OCI-LY3 (cell line): Measurements from ENCODE around the gene MYH9.

Source experiments
- EZH2phosphoT487 ChIP-seq: fragments of 200-600 bp; shearing (Covaris generic); IDR thresholded peaks from 2 replicates; pipeline ENCODE4 v1.6.1; 2018; ENCODE audit warnings: antibody characterized with exemption, mixed run types, low read depth
- TF ChIP-seq, protein P1 (sequence below): fragments of 200-600, 300-600 bp; sonication (generic); IDR thresholded peaks from 2 replicates; pipeline ENCODE4 v1.5.1; 2014; ENCODE audit warnings: antibody characterized with exemption, low read length, low read depth

DNA sequence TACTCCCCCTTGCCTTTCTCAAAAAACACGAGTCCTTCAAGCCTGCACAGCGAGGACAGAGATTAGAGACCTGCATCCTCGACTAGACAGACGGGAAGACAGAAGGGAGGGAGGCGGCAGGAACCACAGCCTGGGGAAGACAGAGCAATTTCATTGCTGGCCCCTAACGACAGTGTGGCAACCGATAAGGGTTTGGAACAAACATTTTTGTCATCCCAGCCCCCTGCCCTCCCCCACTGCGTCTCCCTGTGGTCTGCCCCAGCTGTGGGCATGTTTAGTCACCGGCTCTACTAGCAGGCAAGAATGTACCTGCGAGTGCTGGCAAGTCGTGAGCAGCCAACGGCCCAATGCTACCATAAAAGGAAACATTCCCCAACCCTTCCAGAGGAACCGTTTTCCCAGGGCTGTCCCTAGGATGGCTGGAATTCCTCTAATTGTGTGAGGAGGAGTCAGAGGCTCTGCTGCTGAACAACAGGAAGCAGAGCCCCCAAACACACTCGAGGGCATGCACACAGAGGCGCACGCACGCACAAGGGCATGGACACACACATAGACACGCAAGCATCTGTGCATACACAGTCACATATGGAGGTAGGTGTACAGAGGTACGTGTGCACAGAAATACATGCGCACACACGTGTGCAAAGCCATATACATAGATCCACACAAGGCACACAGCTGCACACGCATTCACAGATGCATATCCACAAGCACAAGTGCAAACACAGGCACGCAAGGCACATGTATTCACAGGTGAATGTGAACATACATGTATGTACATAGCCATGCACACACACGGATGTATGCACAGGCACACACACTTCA lies 58.3 kb downstream of the MYH9 start:
- TF ChIP-seq, protein P1, sequence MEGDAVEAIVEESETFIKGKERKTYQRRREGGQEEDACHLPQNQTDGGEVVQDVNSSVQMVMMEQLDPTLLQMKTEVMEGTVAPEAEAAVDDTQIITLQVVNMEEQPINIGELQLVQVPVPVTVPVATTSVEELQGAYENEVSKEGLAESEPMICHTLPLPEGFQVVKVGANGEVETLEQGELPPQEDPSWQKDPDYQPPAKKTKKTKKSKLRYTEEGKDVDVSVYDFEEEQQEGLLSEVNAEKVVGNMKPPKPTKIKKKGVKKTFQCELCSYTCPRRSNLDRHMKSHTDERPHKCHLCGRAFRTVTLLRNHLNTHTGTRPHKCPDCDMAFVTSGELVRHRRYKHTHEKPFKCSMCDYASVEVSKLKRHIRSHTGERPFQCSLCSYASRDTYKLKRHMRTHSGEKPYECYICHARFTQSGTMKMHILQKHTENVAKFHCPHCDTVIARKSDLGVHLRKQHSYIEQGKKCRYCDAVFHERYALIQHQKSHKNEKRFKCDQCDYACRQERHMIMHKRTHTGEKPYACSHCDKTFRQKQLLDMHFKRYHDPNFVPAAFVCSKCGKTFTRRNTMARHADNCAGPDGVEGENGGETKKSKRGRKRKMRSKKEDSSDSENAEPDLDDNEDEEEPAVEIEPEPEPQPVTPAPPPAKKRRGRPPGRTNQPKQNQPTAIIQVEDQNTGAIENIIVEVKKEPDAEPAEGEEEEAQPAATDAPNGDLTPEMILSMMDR, result no peak
- TF ChIP-seq EZH2phosphoT487, result no peak
